Endothelial cell (in vitro differentiated cells): ENCODE results near the gene FGGY. TPM values are rescaled to one million over a fixed set of nuclear protein-coding genes. Genes with fewer than 3 reads are reported as not detected.

ENCODE experiments used
- DNase-seq: peaks from one replicate; pipeline ENCODE4 v3.0.0; 2021; ENCODE audit warnings: low spot score
- H3K27ac Mint-ChIP-seq: one replicate; pipeline ENCODE4 v1.8.0; 2021; ENCODE audit warnings: mixed read lengths, inconsistent platforms; ENCODE audit not compliant: unreplicated experiment
- H3K27me3 Mint-ChIP-seq: one replicate; pipeline ENCODE4 v1.8.0; 2021; ENCODE audit warnings: mild to moderate bottlenecking, moderate library complexity, mixed read lengths, inconsistent platforms; ENCODE audit not compliant: unreplicated experiment
- H3K36me3 Mint-ChIP-seq: one replicate; pipeline ENCODE4 v1.8.0; 2021; ENCODE audit warnings: mild to moderate bottlenecking, low read depth, mixed read lengths, inconsistent platforms; ENCODE audit not compliant: unreplicated experiment
- H3K4me1 Mint-ChIP-seq: one replicate; pipeline ENCODE4 v1.8.0; 2021; ENCODE audit warnings: mild to moderate bottlenecking, mixed read lengths, inconsistent platforms; ENCODE audit not compliant: unreplicated experiment
- H3K4me3 Mint-ChIP-seq: one replicate; pipeline ENCODE4 v1.8.0; 2021; ENCODE audit warnings: mild to moderate bottlenecking, mixed read lengths, inconsistent platforms; ENCODE audit not compliant: unreplicated experiment
- H3K9me3 Mint-ChIP-seq: one replicate; pipeline ENCODE4 v1.8.0; 2021; ENCODE audit warnings: mixed read lengths, inconsistent platforms; ENCODE audit not compliant: unreplicated experiment
- total RNA-seq: library from RNA; stranded (reverse); fragmentation: NEBNext Ultra II Directional; extraction: Animal tissue kit (Norgen Biotek cat#: 25700); gene quantifications from one replicate; pipeline ENCODE4 v1.2.1, GENCODE V29; 2021; ENCODE audit not compliant: unreplicated experiment
- TF ChIP-seq, protein P1 (sequence below): fragments of 200-600 bp; sonication (generic); IDR thresholded peaks from one replicate; pipeline ENCODE4 v1.5.0; 2021; ENCODE audit warnings: antibody characterized with exemption; ENCODE audit not compliant: unreplicated experiment

Gene FGGY
- total RNA-seq, 1 donor from 2014 or later, result 41.2 TPM

GRCh38 chr1:59307591-59307990 is 10.7 kb downstream of the FGGY start:
- peaks cover 4% of the 10 kb centered on the region for H3K4me1 Mint-ChIP-seq
- no peak overlapping the region for H3K4me3 Mint-ChIP-seq
- peaks cover 3% of the 10 kb centered on the region for H3K27me3 Mint-ChIP-seq
- TF ChIP-seq, protein P1, sequence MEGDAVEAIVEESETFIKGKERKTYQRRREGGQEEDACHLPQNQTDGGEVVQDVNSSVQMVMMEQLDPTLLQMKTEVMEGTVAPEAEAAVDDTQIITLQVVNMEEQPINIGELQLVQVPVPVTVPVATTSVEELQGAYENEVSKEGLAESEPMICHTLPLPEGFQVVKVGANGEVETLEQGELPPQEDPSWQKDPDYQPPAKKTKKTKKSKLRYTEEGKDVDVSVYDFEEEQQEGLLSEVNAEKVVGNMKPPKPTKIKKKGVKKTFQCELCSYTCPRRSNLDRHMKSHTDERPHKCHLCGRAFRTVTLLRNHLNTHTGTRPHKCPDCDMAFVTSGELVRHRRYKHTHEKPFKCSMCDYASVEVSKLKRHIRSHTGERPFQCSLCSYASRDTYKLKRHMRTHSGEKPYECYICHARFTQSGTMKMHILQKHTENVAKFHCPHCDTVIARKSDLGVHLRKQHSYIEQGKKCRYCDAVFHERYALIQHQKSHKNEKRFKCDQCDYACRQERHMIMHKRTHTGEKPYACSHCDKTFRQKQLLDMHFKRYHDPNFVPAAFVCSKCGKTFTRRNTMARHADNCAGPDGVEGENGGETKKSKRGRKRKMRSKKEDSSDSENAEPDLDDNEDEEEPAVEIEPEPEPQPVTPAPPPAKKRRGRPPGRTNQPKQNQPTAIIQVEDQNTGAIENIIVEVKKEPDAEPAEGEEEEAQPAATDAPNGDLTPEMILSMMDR, result no peak
- no peaks in the 10 kb centered on the region for H3K9me3 Mint-ChIP-seq
- H3K36me3 Mint-ChIP-seq, result peaks cover 11% of the 10 kb centered on the region
- DNase-seq, result no peak
- no peak overlapping the region for H3K27ac Mint-ChIP-seq

- no peak for DNase-seq
- no peak overlapping the region for H3K27ac Mint-ChIP-seq
- peaks cover 4% of the 10 kb centered on the region for H3K4me1 Mint-ChIP-seq
- no peak overlapping the region for H3K4me3 Mint-ChIP-seq
- peaks cover 11% of the 10 kb centered on the region for H3K36me3 Mint-ChIP-seq
- TF ChIP-seq, protein P1, result no peak
- H3K9me3 Mint-ChIP-seq, result no peaks in the 10 kb centered on the region
- peaks cover 3% of the 10 kb centered on the region for H3K27me3 Mint-ChIP-seq
Observed at GRCh38 chr1:59308839-59309238, 11.9 kb downstream of the FGGY start.

DNA sequence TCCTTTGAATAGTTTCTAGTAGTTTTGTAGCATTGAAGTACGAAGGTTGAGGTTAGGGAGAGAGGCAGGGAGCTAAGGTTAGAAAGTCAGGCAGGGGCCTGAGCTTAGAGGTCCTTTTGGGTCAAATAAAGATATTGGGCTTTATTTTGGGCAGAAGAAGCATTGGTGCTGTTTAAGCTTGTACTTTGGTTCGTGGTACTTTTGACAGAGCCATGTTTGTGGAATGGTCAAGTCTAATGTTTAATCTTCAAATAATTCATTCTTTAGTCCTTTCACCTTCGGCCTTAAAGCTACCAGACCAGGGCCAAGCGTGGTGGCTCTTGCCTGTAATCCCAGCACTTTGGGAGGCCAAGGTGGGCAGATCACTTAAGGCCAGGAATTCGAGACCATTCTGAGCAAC is 12.5 kb downstream of the FGGY start:
- H3K4me3 Mint-ChIP-seq, result no peak overlapping the region
- H3K36me3 Mint-ChIP-seq, result peaks cover 11% of the 10 kb centered on the region
- peaks cover 3% of the 10 kb centered on the region for H3K27me3 Mint-ChIP-seq
- no peaks in the 10 kb centered on the region for H3K9me3 Mint-ChIP-seq
- TF ChIP-seq, protein P1, result no peak
- no peak for DNase-seq
- H3K27ac Mint-ChIP-seq, result no peak overlapping the region
- peaks cover 4% of the 10 kb centered on the region for H3K4me1 Mint-ChIP-seq

DNA sequence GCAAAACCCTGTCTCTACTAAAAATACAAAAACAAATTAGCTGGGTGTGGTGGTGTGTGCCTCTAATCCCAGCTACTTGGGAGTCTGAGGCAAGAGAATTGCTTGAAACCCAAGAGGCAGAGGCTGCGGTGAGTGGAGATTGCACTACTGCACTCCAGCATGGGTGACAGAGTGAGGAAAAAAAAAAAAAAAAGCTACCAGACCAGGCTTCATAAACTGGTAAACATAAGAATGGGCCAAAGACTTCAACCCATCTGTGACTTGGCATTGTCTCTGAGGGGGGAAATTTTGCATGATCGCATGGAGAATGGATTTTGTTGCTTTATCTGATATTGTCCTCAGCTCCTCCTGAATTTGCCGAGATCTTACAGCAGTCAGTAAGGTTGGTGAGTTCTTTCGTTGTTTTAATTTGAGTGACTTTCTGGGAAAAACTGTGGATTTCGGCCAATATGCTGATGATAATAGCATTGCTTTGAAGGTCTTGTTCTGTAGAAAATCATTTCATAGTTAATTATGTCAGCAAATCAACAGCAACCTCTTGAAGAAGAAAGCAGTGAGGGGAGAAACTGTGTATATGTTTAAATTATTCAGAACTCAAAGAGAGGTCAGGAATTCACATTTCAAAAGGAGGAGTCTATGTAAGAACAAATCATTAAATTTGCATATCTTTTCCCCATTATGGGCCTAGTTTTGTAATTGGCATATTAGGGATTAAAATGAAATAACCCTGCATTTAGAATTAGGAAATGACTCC is 13.1 kb downstream of the FGGY start:
- TF ChIP-seq, protein P1, result no peak
- Mint-ChIP-seq H3K9me3 (no peaks in the 10 kb centered on the region), H3K36me3 (peaks cover 10% of the 10 kb centered on the region), H3K4me1 (peaks cover 6% of the 10 kb centered on the region), H3K4me3 (no peak overlapping the region), H3K27me3 (peaks cover 3% of the 10 kb centered on the region), H3K27ac (no peak overlapping the region)
- DNase-seq, result no peak

DNA sequence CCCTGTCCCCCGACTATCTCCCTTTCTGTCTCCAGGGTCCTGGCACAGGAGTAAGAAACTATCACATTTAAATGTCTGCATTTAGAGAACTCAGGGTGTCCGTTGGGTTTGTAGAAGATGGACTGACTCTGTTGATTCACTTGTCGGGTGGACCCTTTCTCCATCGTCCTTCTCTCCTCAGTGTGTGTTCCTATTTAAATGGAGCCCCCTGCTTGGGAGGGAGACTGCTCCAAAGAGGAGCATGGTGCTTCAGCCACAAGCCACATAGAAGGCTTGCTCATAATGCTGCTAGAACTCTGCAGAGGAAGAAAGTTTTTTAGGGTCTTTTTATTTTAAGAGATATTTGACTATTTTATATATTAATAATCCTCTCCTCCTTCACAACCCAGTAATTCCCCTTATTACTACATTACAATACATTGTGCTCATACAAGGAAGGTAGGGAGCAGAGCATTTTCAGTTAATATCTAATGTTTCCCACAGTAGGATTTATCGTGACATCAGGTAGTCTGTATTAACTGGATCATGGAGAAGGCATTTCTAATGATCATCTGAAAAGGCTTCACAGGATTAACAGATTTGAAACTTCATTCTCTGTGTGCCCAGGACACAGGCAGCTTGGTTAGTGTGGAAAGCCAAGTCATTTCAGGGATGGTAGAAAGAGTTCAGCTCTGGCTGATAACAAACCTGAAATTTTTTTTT is 13.8 kb downstream of the FGGY start:
- H3K27me3 Mint-ChIP-seq, result peaks cover 3% of the 10 kb centered on the region
- no peak overlapping the region for H3K4me3 Mint-ChIP-seq
- H3K9me3 Mint-ChIP-seq, result no peaks in the 10 kb centered on the region
- no peak for DNase-seq
- H3K27ac Mint-ChIP-seq, result no peak overlapping the region
- TF ChIP-seq, protein P1, result no peak
- peaks cover 5% of the 10 kb centered on the region for H3K36me3 Mint-ChIP-seq
- H3K4me1 Mint-ChIP-seq, result peaks cover 14% of the 10 kb centered on the region
